ENCODE data around the gene VAMP5. TPM values are rescaled to one million over a fixed set of nuclear protein-coding genes. Genes with fewer than 3 reads are reported as not detected.

The VAMP5 gene
- total and polyA plus RNA-seq, 10 of the 15 experiments (the other 5 are each of a cell fraction or from before 2014, with no cell fraction given), result 3.8 to 52.7 (median 24.1) TPM

GRCh38 chr2:85575739-85576138 lies 8.5 kb upstream of the VAMP5 start (continued):
- TF ChIP-seq RELB (IDR thresholded peaks at IDR 0.05; ENCODE audit: low read depth), result no peak
- TF ChIP-seq ZNF274 (IDR thresholded peaks at IDR 0.05; ENCODE audit: insufficient read depth, insufficient read length), result no peak

GRCh38 chr2:85577063-85577385 lies 7.2 kb upstream of the VAMP5 start:
- TF ChIP-seq PBX3 (IDR thresholded peaks at IDR 0.05; ENCODE audit: insufficient replicate concordance, low read depth, low read length) (no peak), USF2 (IDR thresholded peaks at IDR 0.05; ENCODE audit: borderline replicate concordance, low read depth, low read length) (no peak)
- BruUV-seq (replicated peaks), result no TSS peak
- WGBS (ENCODE audit: insufficient coverage, insufficient replicate concordance, low lambda C conversion rate, missing lambda C conversion rate), result 40% methylated on average over 2 of the region's 3 CpGs
- H3K9ac ChIP-seq (ENCODE audit: control insufficient read depth, insufficient read depth, low read length), result peak overlapping the region; percentile 82
- peaks cover 13% of the 10 kb centered on the region for H3K4me1 ChIP-seq (ENCODE audit: control insufficient read depth, insufficient read depth, low read length)
- peaks cover 26% of the 10 kb centered on the region for H3K79me2 ChIP-seq (ENCODE audit: control insufficient read depth, insufficient read depth, low read length)
- H3K27me3 ChIP-seq (replicated peaks in 1 of 2; ENCODE audit: control insufficient read depth in 2 of 2, insufficient read depth in 2 of 2, low read length in 1 of 2), result no peaks in the 10 kb centered on the region; a peak in 1 of 4 replicates
- DNase-seq (ENCODE audit: low read depth, low spot score) (no peak), ATAC-seq (no peak), FAIRE-seq (peak; percentile 38)
- H3K4me3 ChIP-seq, result peak overlapping the region; percentile 77
- RAD21 ChIA-PET (ENCODE audit: unreplicated experiment), result interaction anchor here (0.7 to 1.8 kb wide), 3 partner anchors 16 to 92 kb away, joined by 3 to 9 read pairs (median 3); partner anchors contain the start of genes GGCX and RNF181
- peak overlapping the region; percentile 85; the same call in 1 of the 2 replicates for H3K4me2 ChIP-seq (ENCODE audit: control insufficient read depth, insufficient read depth)
- no peaks in the 10 kb centered on the region for H3K9me3 ChIP-seq (replicated peaks; ENCODE audit: control insufficient read depth, insufficient read depth, low read length)
- CTCF ChIA-PET, result interaction anchor here (0.6 to 1.9 kb wide), 4 partner anchors 60 to 1110 kb away, joined by 3 to 6 read pairs (median 4); no protein-coding TSS in a partner anchor
- intact Hi-C loops (cut with micrococcal nuclease; ENCODE audit: unreplicated experiment), result no loop called here
- POLR2A ChIA-PET, result interaction anchor here (0.6 to 4.6 kb wide), 9 partner anchors 14 to 286 kb away, joined by 3 to 57 read pairs (median 4); partner anchors contain the start of genes ELMOD3, GGCX, RETSAT and RNF181
- peak overlapping the region; percentile 61 for H2AFZ ChIP-seq (ENCODE audit: control insufficient read depth, low read depth, low read length)
- H3K36me3 ChIP-seq (ENCODE audit: control insufficient read depth in 2 of 2, insufficient read depth in 2 of 2, low read length in 1 of 2), result peaks cover 0 to 6% of the 10 kb centered on the region in 2 experiments; a peak in 2 of 4 replicates
- no peaks in the 10 kb centered on the region for H4K20me1 ChIP-seq (ENCODE audit: control insufficient read depth, insufficient read depth)
- H3K27ac ChIP-seq (ENCODE audit: control insufficient read depth, insufficient read depth), result no peak overlapping the region
- SMC1A ChIA-PET (ENCODE audit: uncharacterized antibody, unreplicated experiment), result interaction anchor here (0.6 to 4.4 kb wide), 7 partner anchors 10 to 502 kb away, joined by 3 to 20 read pairs (median 6); partner anchors contain the start of genes MAT2A and RNF181
- in situ Hi-C loops (cut with MboI), result no loop called here

Data from GM12878 (cell line).